Osteoblast (primary cell): Measurements from ENCODE around the gene EGFL6. TPM values are rescaled to one million over a fixed set of nuclear protein-coding genes. Genes with fewer than 3 reads are reported as not detected.

Experiments
- DNase-seq: peaks from one replicate; pipeline ENCODE4 v3.0.0; 2011; ENCODE audit warnings: low spot score, mixed read lengths; ENCODE audit not compliant: insufficient read length; ENCODE audit errors: missing footprints
- H2AFZ ChIP-seq: 2 replicates; pipeline ENCODE4 v1.6.0; 2011; ENCODE audit warnings: mild to moderate bottlenecking, low read length
- H3K27ac ChIP-seq: 2 replicates; pipeline ENCODE4 v1.5.1; 2011; ENCODE audit warnings: mild to moderate bottlenecking, low read depth, low read length, moderate library complexity
- H3K27me3 ChIP-seq: 2 replicates; pipeline ENCODE4 v1.6.0; 2012; ENCODE audit warnings: mild to moderate bottlenecking, control low read depth, inconsistent platforms, low read length, moderate library complexity; ENCODE audit not compliant: insufficient read depth
- H3K36me3 ChIP-seq: 2 replicates; pipeline ENCODE4 v1.5.1; 2011; ENCODE audit warnings: mild to moderate bottlenecking, low read length, control low read depth, moderate library complexity; ENCODE audit not compliant: insufficient read depth
- H3K4me1 ChIP-seq: 2 replicates; pipeline ENCODE4 v1.5.1; 2011; ENCODE audit warnings: mild to moderate bottlenecking, low read length, control low read depth, moderate library complexity; ENCODE audit not compliant: insufficient read depth
- H3K4me2 ChIP-seq: 2 replicates; pipeline ENCODE4 v1.6.0; 2011; ENCODE audit warnings: mild to moderate bottlenecking, low read length; ENCODE audit not compliant: insufficient read depth
- H3K4me3 ChIP-seq: fragments of 200-600 bp; sonication (generic); 3 replicates; pipeline ENCODE4 v1.5.1; 2012; ENCODE audit warnings: mild to moderate bottlenecking, low read length, inconsistent platforms; ENCODE audit not compliant: insufficient read depth
- H3K79me2 ChIP-seq: 2 replicates; pipeline ENCODE4 v1.6.0; 2012; ENCODE audit warnings: mild to moderate bottlenecking, low read length, control low read depth, inconsistent platforms; ENCODE audit not compliant: insufficient read depth
- H3K9me3 ChIP-seq: 2 replicates; pipeline ENCODE4 v1.5.1; 2011; ENCODE audit warnings: low read depth, low read length, control low read depth
- H4K20me1 ChIP-seq: 2 replicates; pipeline ENCODE4 v1.6.0; 2012; ENCODE audit warnings: mild to moderate bottlenecking, low read length, control low read depth; ENCODE audit not compliant: insufficient read depth
- CTCF ChIP-seq: IDR thresholded peaks from 2 replicates; pipeline ENCODE4 v1.5.1; 2011; ENCODE audit warnings: mild to moderate bottlenecking, low read depth, low read length, moderate library complexity; ENCODE audit errors: extremely low read depth
- total RNA-seq: library from RNA; depleted of rRNA; stranded (reverse); fragments of >200 nt; gene quantifications from 2 replicates; pipeline ENCODE4 v1.2.3, GENCODE V29; 2012

The EGFL6 gene
- total RNA-seq, 1 donor, result under 0.01 TPM

GRCh38 chrX:13540602-13541001, 28.8 kb upstream of the EGFL6 start:
- no peaks in the 10 kb centered on the region for H3K9me3 ChIP-seq
- H3K4me2 ChIP-seq, result no peak overlapping the region
- H3K4me1 ChIP-seq, result no peaks in the 10 kb centered on the region
- no peak overlapping the region for H3K27ac ChIP-seq
- H4K20me1 ChIP-seq, result no peaks in the 10 kb centered on the region
- no peaks in the 10 kb centered on the region for H3K79me2 ChIP-seq
- no peak for DNase-seq
- peaks cover 13% of the 10 kb centered on the region for H3K27me3 ChIP-seq
- H3K4me3 ChIP-seq, result no peak overlapping the region
- no peak for TF ChIP-seq CTCF
- H2AFZ ChIP-seq, result peak overlapping the region; percentile 20
- H3K36me3 ChIP-seq, result no peaks in the 10 kb centered on the region

- DNase-seq, result no peak
- no peaks in the 10 kb centered on the region for H3K36me3 ChIP-seq
- H2AFZ ChIP-seq, result no peak overlapping the region
- H4K20me1 ChIP-seq, result peaks cover 2% of the 10 kb centered on the region
- H3K4me1 ChIP-seq, result no peaks in the 10 kb centered on the region
- peaks cover 27% of the 10 kb centered on the region for H3K27me3 ChIP-seq
- no peak overlapping the region for H3K27ac ChIP-seq
- TF ChIP-seq CTCF, result no peak
- H3K9me3 ChIP-seq, result no peaks in the 10 kb centered on the region
- no peak overlapping the region for H3K4me3 ChIP-seq
- H3K79me2 ChIP-seq, result no peaks in the 10 kb centered on the region
- H3K4me2 ChIP-seq, result no peak overlapping the region
Measured at GRCh38 chrX:13545726-13546125, 23.7 kb upstream of the EGFL6 start.

- no peak overlapping the region for H3K4me2 ChIP-seq
- H3K9me3 ChIP-seq, result no peaks in the 10 kb centered on the region
- H3K27me3 ChIP-seq, result peaks cover 26% of the 10 kb centered on the region
- H2AFZ ChIP-seq, result no peak overlapping the region
- no peak overlapping the region for H3K4me3 ChIP-seq
- peaks cover 2% of the 10 kb centered on the region for H4K20me1 ChIP-seq
- no peaks in the 10 kb centered on the region for H3K79me2 ChIP-seq
- no peak for TF ChIP-seq CTCF
- no peak overlapping the region for H3K27ac ChIP-seq
- no peaks in the 10 kb centered on the region for H3K4me1 ChIP-seq
- no peak for DNase-seq
- no peaks in the 10 kb centered on the region for H3K36me3 ChIP-seq
Measured at GRCh38 chrX:13547671-13548070, 21.7 kb upstream of the EGFL6 start.

- Histone ChIP-seq H2AFZ (no peak overlapping the region), H3K9me3 (no peaks in the 10 kb centered on the region), H3K4me1 (no peaks in the 10 kb centered on the region), H3K4me3 (no peak overlapping the region), H3K27me3 (peaks cover 16% of the 10 kb centered on the region), H3K36me3 (no peaks in the 10 kb centered on the region), H3K27ac (no peak overlapping the region), H4K20me1 (peaks cover 2% of the 10 kb centered on the region), H3K79me2 (no peaks in the 10 kb centered on the region), H3K4me2 (no peak overlapping the region)
- no peak for DNase-seq
- TF ChIP-seq CTCF, result no peak
Measured at GRCh38 chrX:13550346-13550745, 19.1 kb upstream of the EGFL6 start.
